DMS 273 treated with DMSO at 0.1 percent for 48 hours (cell line): Measurements from ENCODE around the gene ARRB2.

Experiments used
- DNase-seq: peaks from one replicate; lab custom pipeline; 2025; lab: John Stamatoyannopoulos, UW

Gene ARRB2

GRCh38 chr17:4733073-4733531 is 22.7 kb downstream of the ARRB2 start:
- no peak for DNase-seq

- no peak for DNase-seq
Measured at GRCh38 chr17:4734857-4735475, 24.5 kb downstream of the ARRB2 start.

- no peak for DNase-seq
Measured at GRCh38 chr17:4735876-4736651, 25.6 kb downstream of the ARRB2 start.

- DNase-seq, result no peak
Measured at GRCh38 chr17:4738136-4739121, 28.0 kb downstream of the ARRB2 start.

GRCh38 chr17:4739122-4740024 is 28.9 kb downstream of the ARRB2 start, which contains the start of the genes CXCL16 and ZMYND15:
Gene CXCL16 (minus strand): TSS chr17:4739928. CDS start chr17:4739339, 589 bp downstream.
Gene ZMYND15 (plus strand): TSS chr17:4739833. CDS start chr17:4740549, 716 bp downstream.
- no peak for DNase-seq

GRCh38 chr17:4740025-4740351 is 29.6 kb downstream of the ARRB2 start:
- no peak for DNase-seq

- no peak for DNase-seq
Measured at GRCh38 chr17:4740584-4740983, 30.2 kb downstream of the ARRB2 start.

- DNase-seq, result no peak
Measured at GRCh38 chr17:4741544-4741943, 31.1 kb downstream of the ARRB2 start.

- DNase-seq, result no peak
Measured at GRCh38 chr17:4742133-4742532, 31.7 kb downstream of the ARRB2 start.

GRCh38 chr17:4742629-4743028 is 32.2 kb downstream of the ARRB2 start:
- DNase-seq, result no peak

GRCh38 chr17:4743216-4743615 is 32.8 kb downstream of the ARRB2 start:
- no peak for DNase-seq

- DNase-seq, result no peak
Measured at GRCh38 chr17:4743898-4744297, 33.5 kb downstream of the ARRB2 start.

- DNase-seq, result no peak
Measured at GRCh38 chr17:4744999-4745969, 34.9 kb downstream of the ARRB2 start.

GRCh38 chr17:4747847-4748246 is 37.4 kb downstream of the ARRB2 start:
- no peak for DNase-seq

- DNase-seq, result no peak
Measured at GRCh38 chr17:4748686-4749085, 38.3 kb downstream of the ARRB2 start.

- DNase-seq, result no peak
Measured at GRCh38 chr17:4750606-4751005, 40.2 kb downstream of the ARRB2 start.

- DNase-seq, result no peak
Measured at GRCh38 chr17:4751932-4752331, 41.5 kb downstream of the ARRB2 start.

- no peak for DNase-seq
Measured at GRCh38 chr17:4753392-4753791, 43.0 kb downstream of the ARRB2 start.

GRCh38 chr17:4759776-4760236 is 49.4 kb downstream of the ARRB2 start:
- DNase-seq, result no peak

- no peak for DNase-seq
Measured at GRCh38 chr17:4764595-4764994, 54.2 kb downstream of the ARRB2 start.
